K562 (cell line): ENCODE measurements around the gene C6orf47.

Source experiments
- CGGBP1 ChIP-seq: fragments of 250-450 bp; sonication (Bioruptor Pico); IDR thresholded peaks from 2 replicates; pipeline ENCODE4 v1.9.0; 2021; ENCODE audit warnings: mild to moderate bottlenecking
- CTCF ChIP-seq, 3 experiments: IDR thresholded peaks in 2 of 3; conservative IDR thresholded peaks in 1 of 3; 2 replicates each; pipeline ENCODE4 v1.5.1; 2011 to 2012; ENCODE audit warnings: low read length in 3 of 3, mild to moderate bottlenecking in 3 of 3, control low read depth in 2 of 3, improper control_type of control experiment in 1 of 3, inconsistent platforms in 1 of 3, low read depth in 1 of 3, mixed read lengths in 1 of 3, moderate library complexity in 1 of 3; ENCODE audit not compliant: insufficient read depth in 2 of 3
- GATAD2A ChIP-seq: fragments of 450-650 bp; IDR thresholded peaks from 2 replicates; pipeline ENCODE4 v1.6.1; 2017
- JUN ChIP-seq, 2 experiments: sonication (generic) in 1 of 2; formaldehyde crosslinking in 1 of 2; IDR thresholded peaks; 2 replicates each; pipeline versions ENCODE4 v1.6.1 to v1.8.0; 2012 to 2022; ENCODE audit warnings: borderline replicate concordance in 2 of 2, mild to moderate bottlenecking in 2 of 2, improper control_type of control experiment in 1 of 2, low read depth in 1 of 2, low read length in 1 of 2, missing genetic modification reagents in 1 of 2
- TRIM28 ChIP-seq: fragments of 450-650 bp; IDR thresholded peaks from 2 replicates; pipeline ENCODE4 v1.6.1; 2017
- TF ChIP-seq, protein P1 (sequence below): fragments of 200-600 bp; sonication (generic); IDR thresholded peaks from one replicate; pipeline ENCODE4 v1.6.1; 2012; ENCODE audit warnings: mild to moderate bottlenecking, low read depth, low read length, inconsistent platforms

DNA sequence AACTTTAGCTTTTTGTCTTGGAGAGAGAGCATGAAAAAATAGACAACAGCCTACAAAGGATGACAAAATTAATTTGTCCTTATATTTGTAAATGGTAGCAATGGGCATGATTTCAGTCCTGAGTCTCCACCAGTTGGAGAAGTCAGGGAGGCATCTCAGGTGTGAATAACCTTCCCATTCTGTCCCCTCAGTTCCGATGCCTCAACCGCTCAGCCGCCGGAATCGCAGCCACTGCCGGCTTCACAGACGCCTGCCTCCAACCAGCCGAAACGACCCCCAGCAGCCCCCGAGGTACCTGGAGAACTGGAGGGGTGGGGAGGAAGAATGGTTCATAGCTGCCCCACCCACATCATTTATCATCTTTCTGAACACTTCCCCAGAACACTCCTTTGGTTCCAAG is 36.5 kb downstream of the C6orf47 start:
- TF ChIP-seq CTCF (IDR thresholded peaks at IDR 0.05 in 2 of 3, conservative IDR thresholded peaks at IDR 0.05 in 1 of 3; ENCODE audit: insufficient read depth in 2 of 3, low read depth in 1 of 3, low read length in 3 of 3): no peak
- TF ChIP-seq TRIM28: no peak
- no peak for TF ChIP-seq GATAD2A
- TF ChIP-seq CGGBP1 (CRISPR knock-in tag): no peak
- TF ChIP-seq, protein P1, sequence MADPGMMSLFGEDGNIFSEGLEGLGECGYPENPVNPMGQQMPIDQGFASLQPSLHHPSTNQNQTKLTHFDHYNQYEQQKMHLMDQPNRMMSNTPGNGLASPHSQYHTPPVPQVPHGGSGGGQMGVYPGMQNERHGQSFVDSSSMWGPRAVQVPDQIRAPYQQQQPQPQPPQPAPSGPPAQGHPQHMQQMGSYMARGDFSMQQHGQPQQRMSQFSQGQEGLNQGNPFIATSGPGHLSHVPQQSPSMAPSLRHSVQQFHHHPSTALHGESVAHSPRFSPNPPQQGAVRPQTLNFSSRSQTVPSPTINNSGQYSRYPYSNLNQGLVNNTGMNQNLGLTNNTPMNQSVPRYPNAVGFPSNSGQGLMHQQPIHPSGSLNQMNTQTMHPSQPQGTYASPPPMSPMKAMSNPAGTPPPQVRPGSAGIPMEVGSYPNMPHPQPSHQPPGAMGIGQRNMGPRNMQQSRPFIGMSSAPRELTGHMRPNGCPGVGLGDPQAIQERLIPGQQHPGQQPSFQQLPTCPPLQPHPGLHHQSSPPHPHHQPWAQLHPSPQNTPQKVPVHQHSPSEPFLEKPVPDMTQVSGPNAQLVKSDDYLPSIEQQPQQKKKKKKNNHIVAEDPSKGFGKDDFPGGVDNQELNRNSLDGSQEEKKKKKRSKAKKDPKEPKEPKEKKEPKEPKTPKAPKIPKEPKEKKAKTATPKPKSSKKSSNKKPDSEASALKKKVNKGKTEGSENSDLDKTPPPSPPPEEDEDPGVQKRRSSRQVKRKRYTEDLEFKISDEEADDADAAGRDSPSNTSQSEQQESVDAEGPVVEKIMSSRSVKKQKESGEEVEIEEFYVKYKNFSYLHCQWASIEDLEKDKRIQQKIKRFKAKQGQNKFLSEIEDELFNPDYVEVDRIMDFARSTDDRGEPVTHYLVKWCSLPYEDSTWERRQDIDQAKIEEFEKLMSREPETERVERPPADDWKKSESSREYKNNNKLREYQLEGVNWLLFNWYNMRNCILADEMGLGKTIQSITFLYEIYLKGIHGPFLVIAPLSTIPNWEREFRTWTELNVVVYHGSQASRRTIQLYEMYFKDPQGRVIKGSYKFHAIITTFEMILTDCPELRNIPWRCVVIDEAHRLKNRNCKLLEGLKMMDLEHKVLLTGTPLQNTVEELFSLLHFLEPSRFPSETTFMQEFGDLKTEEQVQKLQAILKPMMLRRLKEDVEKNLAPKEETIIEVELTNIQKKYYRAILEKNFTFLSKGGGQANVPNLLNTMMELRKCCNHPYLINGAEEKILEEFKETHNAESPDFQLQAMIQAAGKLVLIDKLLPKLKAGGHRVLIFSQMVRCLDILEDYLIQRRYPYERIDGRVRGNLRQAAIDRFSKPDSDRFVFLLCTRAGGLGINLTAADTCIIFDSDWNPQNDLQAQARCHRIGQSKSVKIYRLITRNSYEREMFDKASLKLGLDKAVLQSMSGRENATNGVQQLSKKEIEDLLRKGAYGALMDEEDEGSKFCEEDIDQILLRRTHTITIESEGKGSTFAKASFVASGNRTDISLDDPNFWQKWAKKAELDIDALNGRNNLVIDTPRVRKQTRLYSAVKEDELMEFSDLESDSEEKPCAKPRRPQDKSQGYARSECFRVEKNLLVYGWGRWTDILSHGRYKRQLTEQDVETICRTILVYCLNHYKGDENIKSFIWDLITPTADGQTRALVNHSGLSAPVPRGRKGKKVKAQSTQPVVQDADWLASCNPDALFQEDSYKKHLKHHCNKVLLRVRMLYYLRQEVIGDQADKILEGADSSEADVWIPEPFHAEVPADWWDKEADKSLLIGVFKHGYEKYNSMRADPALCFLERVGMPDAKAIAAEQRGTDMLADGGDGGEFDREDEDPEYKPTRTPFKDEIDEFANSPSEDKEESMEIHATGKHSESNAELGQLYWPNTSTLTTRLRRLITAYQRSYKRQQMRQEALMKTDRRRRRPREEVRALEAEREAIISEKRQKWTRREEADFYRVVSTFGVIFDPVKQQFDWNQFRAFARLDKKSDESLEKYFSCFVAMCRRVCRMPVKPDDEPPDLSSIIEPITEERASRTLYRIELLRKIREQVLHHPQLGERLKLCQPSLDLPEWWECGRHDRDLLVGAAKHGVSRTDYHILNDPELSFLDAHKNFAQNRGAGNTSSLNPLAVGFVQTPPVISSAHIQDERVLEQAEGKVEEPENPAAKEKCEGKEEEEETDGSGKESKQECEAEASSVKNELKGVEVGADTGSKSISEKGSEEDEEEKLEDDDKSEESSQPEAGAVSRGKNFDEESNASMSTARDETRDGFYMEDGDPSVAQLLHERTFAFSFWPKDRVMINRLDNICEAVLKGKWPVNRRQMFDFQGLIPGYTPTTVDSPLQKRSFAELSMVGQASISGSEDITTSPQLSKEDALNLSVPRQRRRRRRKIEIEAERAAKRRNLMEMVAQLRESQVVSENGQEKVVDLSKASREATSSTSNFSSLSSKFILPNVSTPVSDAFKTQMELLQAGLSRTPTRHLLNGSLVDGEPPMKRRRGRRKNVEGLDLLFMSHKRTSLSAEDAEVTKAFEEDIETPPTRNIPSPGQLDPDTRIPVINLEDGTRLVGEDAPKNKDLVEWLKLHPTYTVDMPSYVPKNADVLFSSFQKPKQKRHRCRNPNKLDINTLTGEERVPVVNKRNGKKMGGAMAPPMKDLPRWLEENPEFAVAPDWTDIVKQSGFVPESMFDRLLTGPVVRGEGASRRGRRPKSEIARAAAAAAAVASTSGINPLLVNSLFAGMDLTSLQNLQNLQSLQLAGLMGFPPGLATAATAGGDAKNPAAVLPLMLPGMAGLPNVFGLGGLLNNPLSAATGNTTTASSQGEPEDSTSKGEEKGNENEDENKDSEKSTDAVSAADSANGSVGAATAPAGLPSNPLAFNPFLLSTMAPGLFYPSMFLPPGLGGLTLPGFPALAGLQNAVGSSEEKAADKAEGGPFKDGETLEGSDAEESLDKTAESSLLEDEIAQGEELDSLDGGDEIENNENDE: no peak
- no peak for TF ChIP-seq JUN (IDR thresholded peaks at IDR 0.05; ENCODE audit: borderline replicate concordance, low read depth, low read length)
- TF ChIP-seq JUN (CRISPR knock-in tag; IDR thresholded peaks at IDR 0.05; ENCODE audit: borderline replicate concordance): no peak
